NK-92 (cell line): ENCODE measurements around the gene PITPNM1.

Source experiments
- DNase-seq: peaks from one replicate; lab custom pipeline; 2025; ENCODE audit not compliant: unreplicated experiment; lab: John Stamatoyannopoulos, UW

PITPNM1 gene

GRCh38 chr11:67445515-67445914 is 59.6 kb downstream of the PITPNM1 start:
- DNase-seq, result no peak

- no peak for DNase-seq
These were observed 62.4 kb downstream of the PITPNM1 start for GRCh38 chr11:67442504-67443404.
